Measurements from ENCODE around the gene TNFAIP1. TPM values are rescaled to one million over a fixed set of nuclear protein-coding genes. Genes with fewer than 3 reads are reported as not detected.

TNFAIP1 gene
- total RNA-seq, 4 donors from 2014 or later = 19.1 to 53.2 (median 30.4) TPM

DNA sequence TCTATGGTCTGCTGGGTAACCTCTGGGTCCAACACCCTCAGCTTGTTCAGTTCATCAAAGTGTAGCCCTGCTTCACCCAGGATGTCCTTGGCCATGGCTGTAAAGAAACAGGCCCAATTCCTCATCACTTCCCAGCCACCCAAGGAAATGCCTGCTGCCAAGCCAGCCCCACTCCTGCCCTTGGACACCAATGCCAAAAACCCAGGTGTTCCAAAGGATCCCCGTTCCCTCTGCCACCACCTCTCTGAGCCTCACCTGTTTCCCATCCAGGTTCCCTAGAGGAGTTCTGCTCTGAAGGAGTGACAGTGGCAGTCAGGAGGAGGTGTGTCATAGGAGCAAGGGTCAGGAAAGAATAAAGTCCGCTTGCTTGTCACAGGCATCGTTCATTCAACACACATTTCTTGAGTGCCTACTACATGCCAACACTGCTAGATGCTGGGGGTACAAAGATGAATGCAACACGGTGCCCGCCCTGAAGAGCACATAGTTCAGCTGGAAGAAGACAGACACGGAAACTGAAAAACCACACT, 3.6 kb upstream of the TNFAIP1 start:
- TF ChIP-seq EP300 (IDR thresholded peaks at IDR 0.05) (no peak), POLR2AphosphoS5 (IDR thresholded peaks at IDR 0.05) (no peak), POLR2A (IDR thresholded peaks at IDR 0.05) (no peak)
- TF ChIP-seq, protein P1, sequence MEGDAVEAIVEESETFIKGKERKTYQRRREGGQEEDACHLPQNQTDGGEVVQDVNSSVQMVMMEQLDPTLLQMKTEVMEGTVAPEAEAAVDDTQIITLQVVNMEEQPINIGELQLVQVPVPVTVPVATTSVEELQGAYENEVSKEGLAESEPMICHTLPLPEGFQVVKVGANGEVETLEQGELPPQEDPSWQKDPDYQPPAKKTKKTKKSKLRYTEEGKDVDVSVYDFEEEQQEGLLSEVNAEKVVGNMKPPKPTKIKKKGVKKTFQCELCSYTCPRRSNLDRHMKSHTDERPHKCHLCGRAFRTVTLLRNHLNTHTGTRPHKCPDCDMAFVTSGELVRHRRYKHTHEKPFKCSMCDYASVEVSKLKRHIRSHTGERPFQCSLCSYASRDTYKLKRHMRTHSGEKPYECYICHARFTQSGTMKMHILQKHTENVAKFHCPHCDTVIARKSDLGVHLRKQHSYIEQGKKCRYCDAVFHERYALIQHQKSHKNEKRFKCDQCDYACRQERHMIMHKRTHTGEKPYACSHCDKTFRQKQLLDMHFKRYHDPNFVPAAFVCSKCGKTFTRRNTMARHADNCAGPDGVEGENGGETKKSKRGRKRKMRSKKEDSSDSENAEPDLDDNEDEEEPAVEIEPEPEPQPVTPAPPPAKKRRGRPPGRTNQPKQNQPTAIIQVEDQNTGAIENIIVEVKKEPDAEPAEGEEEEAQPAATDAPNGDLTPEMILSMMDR (IDR thresholded peaks at IDR 0.05) = no peak
- peaks cover 0 to 52% of the 10 kb centered on the region in 2 donors for H3K36me3 ChIP-seq
- H3K4me3 ChIP-seq = no peak overlapping the region
- H3K27ac ChIP-seq = no peak overlapping the region
- ATAC-seq = no peak
- 75 to 87% methylated on average over 4 to 5 of the region's 6 CpGs for WGBS, 2 donors (ENCODE audit: low coverage in 1 of 2)
- H3K27me3 ChIP-seq = no peaks in the 10 kb centered on the region
- H3K4me1 ChIP-seq = peaks cover 2 to 37% (median 15%) of the 10 kb centered on the region in 3 donors
- no peaks in the 10 kb centered on the region for H3K9me3 ChIP-seq

DNA sequence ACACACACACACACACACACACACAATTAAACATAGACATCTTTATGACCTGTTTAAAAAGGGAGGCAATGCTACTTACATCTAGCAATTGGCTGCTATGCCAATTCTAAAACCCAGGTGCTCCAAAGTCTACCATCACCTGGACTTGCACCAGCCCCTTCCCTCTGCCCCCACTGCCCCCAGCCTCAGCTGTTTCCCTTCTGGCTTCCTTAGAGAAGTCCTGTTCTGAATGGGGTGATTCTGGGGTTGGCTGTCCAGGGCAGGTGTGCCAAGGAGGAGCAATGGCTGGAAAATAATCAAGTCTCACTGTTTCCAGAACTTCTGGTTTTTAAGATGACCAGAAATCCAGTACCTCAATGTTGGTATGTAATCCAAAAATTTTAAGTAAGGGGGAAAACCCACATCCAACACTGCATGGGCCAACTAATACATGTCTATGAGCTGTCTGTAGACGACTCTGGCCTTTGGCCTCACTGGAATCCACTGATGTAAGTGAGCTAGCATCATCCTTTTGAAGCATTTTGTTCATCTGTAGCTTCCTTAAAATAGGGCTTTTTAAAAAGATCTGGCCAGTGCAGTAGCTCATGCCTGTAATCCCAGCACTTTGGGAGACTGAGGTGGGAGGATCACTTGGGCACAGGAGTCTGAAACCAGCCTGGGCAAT, 2.3 kb upstream of the TNFAIP1 start:
- Histone ChIP-seq H3K27ac (no peak overlapping the region), H3K36me3 (peaks cover 0 to 40% of the 10 kb centered on the region in 2 donors)

DNA sequence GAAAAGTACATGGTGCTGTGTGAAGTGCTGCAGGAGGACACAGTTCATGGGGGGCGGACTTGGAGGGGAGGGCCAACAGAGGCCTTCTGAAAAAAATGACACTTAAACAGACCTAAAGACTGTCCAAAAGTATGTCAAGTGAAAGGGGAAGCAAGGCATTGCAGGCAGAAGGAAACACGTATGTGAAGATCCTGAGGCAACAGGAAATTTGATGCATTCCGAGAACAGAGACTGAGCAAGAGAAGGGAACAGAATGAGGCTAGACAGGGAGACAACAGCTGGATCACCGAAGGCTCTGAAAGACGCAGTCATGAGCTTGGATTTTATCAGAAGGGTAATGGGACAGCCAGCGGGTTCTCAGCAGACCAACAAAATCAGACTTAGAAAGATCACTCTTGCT, 1.4 kb upstream of the TNFAIP1 start:
- WGBS, 2 donors (ENCODE audit: low coverage in 1 of 2) = 48 to 50% methylated on average over 4 to 6 of the region's 6 CpGs
- H3K27ac ChIP-seq = peak overlapping the region in 2 of 4 donors; percentile 96 to 98

More for the DNA sequence above, 2.3 kb upstream of the TNFAIP1 start:
- Histone ChIP-seq H3K4me3 (no peak overlapping the region), H3K4me1 (peaks cover 2 to 50% (median 18%) of the 10 kb centered on the region in 3 donors), H3K9me3 (no peaks in the 10 kb centered on the region), H3K27me3 (no peaks in the 10 kb centered on the region)
- 47 to 80% methylated on average over 1 of the region's 1 CpG for WGBS, 2 donors (ENCODE audit: low coverage in 1 of 2)
- no peak for TF ChIP-seq POLR2AphosphoS5 (IDR thresholded peaks at IDR 0.05)
- TF ChIP-seq, protein P1 (IDR thresholded peaks at IDR 0.05) = no peak
- no peak for ATAC-seq

DNA sequence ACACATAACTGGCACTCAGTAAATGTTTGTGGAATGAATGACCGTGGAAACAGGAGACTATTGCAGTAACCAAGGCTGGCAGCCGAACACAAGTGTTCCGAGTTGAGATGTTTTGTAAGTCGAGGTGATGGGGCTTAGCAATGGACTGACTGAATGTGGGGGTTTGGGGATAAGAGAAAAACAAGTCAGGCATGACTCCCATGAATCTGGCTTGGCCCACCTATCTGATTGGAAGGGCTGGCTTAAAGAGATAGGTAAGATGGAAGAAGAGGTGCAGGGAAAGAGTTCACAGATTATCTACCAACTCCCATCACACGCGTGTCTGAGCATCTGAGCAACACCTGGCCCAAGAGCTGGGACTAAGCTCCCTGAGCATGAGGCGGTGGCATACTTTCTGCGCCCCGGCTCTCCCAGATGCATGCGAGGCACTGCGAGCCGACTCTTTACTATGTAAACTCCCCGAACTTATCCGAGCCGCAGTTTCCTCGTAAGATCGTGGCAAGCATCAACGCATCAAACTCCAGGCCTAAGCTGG, 828 bp upstream of the TNFAIP1 start:
- Histone ChIP-seq H3K9me3 (no peaks in the 10 kb centered on the region), H3K4me1 (peaks cover 2 to 65% (median 18%) of the 10 kb centered on the region in 3 donors), H3K36me3 (peaks cover 0 to 31% of the 10 kb centered on the region in 2 donors), H3K27ac (peak overlapping the region; percentile 51 to 98 (median 96)), H3K4me3 (peak overlapping the region; percentile 60 to 94), H3K27me3 (no peaks in the 10 kb centered on the region)
- no peak for ATAC-seq
- TF ChIP-seq POLR2A (IDR thresholded peaks at IDR 0.05) = no peak
- no peak for TF ChIP-seq POLR2AphosphoS5 (IDR thresholded peaks at IDR 0.05)
- TF ChIP-seq, protein P1 (IDR thresholded peaks at IDR 0.05) = no peak
- no peak for TF ChIP-seq EP300 (IDR thresholded peaks at IDR 0.05)
- WGBS, 2 donors (ENCODE audit: low coverage in 1 of 2) = 5 to 8% methylated on average over 9 to 17 of the region's 18 CpGs

More for the DNA sequence above, 1.4 kb upstream of the TNFAIP1 start:
- no peak for TF ChIP-seq POLR2A (IDR thresholded peaks at IDR 0.05)
- TF ChIP-seq POLR2AphosphoS5 (IDR thresholded peaks at IDR 0.05) = no peak
- no peak for TF ChIP-seq EP300 (IDR thresholded peaks at IDR 0.05)
- TF ChIP-seq, protein P1 (IDR thresholded peaks at IDR 0.05) = no peak
- ATAC-seq = no peak
- Histone ChIP-seq H3K36me3 (peaks cover 0 to 31% of the 10 kb centered on the region in 2 donors), H3K4me3 (peak overlapping the region in 1 of 2 donors; percentile 94), H3K4me1 (peaks cover 2 to 59% (median 18%) of the 10 kb centered on the region in 3 donors), H3K9me3 (no peaks in the 10 kb centered on the region), H3K27me3 (no peaks in the 10 kb centered on the region)

All from gastroesophageal sphincter (tissue), 4 donors.